Activated CD4-positive, alpha-beta T cell treated with anti-CD3 and anti-CD28 coated beads for 48 hours (primary cell): Measurements from ENCODE around the gene CXorf51B.
"Not testable (repeated sequence)": the region's sequence is repeated elsewhere in the genome, so short reads cannot be mapped to it uniquely, and the experiment has no call there.

Source experiments
- DNase-seq: peaks from one replicate; pipeline ENCODE4 v3.0.0-alpha.2; 2020

The CXorf51B gene

GRCh38 chrX:146809471-146809870 is at the start of gene CXorf51B:
TSS of gene CXorf51B (plus strand) at chrX:146809771. CDS start at chrX:146809792, 21 bp downstream.
- DNase-seq = not testable (repeated sequence)

GRCh38 chrX:146814644-146815043 is 5.1 kb downstream of the CXorf51B start, which contains the start of gene CXorf51A:
TSS of gene CXorf51A (minus strand) at chrX:146814744. CDS start at chrX:146814723, 21 bp downstream.
- DNase-seq = not testable (repeated sequence)

- DNase-seq = no peak
Observed at GRCh38 chrX:146831994-146832393, 22.4 kb downstream of the CXorf51B start.

GRCh38 chrX:146854281-146854680 is 44.7 kb downstream of the CXorf51B start:
- DNase-seq = no peak
